Measurements from ENCODE around the gene CLDN24. TPM values are rescaled to one million over a fixed set of nuclear protein-coding genes. Genes with fewer than 3 reads are reported as not detected.

CLDN24 gene
- total and polyA plus RNA-seq, 3 donors from 2014 or later: not detected

DNA sequence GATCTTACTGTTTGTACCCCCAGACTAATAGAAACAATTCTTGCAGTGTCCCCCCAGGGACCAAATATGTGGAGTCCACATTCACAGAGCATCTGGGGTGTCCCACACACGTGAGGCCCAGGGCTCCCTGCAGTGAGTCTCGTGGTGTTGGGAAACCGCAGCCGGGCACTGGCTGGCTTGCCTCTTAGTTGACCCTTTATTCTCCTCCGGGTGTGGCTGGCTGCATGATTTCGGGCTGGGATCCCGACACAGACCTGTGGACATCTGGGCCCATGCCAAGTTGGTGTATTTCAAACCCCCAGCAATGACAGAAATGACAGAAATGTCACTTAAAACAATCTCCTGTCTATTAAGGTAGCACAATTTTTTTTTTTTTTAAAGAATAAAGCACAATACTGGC, 15.6 kb upstream of the CLDN24 start:
- intact Hi-C loops (cut with DNase I; ENCODE audit: low total_unique reads): no loop called here
- no peaks in the 10 kb centered on the region for H3K36me3 ChIP-seq (ENCODE audit: low read depth, missing control alignments)
- no peak overlapping the region for H3K27ac ChIP-seq
- DNase-seq: no peak
- WGBS, 2 donors: 85 to 89% methylated on average over 6 to 7 of the region's 7 CpGs
- no peaks in the 10 kb centered on the region for H3K4me1 ChIP-seq
- no peak for TF ChIP-seq POLR2A (IDR thresholded peaks at IDR 0.05)
- TF ChIP-seq, protein P1, sequence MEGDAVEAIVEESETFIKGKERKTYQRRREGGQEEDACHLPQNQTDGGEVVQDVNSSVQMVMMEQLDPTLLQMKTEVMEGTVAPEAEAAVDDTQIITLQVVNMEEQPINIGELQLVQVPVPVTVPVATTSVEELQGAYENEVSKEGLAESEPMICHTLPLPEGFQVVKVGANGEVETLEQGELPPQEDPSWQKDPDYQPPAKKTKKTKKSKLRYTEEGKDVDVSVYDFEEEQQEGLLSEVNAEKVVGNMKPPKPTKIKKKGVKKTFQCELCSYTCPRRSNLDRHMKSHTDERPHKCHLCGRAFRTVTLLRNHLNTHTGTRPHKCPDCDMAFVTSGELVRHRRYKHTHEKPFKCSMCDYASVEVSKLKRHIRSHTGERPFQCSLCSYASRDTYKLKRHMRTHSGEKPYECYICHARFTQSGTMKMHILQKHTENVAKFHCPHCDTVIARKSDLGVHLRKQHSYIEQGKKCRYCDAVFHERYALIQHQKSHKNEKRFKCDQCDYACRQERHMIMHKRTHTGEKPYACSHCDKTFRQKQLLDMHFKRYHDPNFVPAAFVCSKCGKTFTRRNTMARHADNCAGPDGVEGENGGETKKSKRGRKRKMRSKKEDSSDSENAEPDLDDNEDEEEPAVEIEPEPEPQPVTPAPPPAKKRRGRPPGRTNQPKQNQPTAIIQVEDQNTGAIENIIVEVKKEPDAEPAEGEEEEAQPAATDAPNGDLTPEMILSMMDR (IDR thresholded peaks at IDR 0.05): no peak
- H3K27me3 ChIP-seq: no peaks in the 10 kb centered on the region
- H3K9me3 ChIP-seq: no peaks in the 10 kb centered on the region
- no peak overlapping the region for H3K4me3 ChIP-seq

DNA sequence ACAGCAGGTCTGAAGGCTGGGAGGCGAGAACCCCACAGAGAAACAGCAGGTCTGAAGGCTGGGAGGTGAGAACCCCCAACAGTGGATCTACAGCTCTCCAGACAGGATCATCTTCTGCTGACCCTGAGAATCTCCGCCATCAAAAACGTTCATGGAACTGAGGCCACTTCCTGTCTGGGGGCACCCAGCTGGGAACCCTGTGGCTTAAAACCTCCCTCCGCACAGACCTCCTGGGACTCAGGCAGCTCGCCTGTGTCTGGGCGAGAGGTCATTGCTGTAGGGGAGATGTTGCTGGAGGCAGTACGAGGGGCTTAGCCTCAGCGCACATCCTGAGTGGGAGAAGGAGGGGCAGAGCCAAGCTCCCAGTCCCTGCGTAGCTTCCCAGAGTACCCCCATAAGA, 15.1 kb upstream of the CLDN24 start:
- TF ChIP-seq, protein P1 (IDR thresholded peaks at IDR 0.05): no peak
- no peak for TF ChIP-seq POLR2A (IDR thresholded peaks at IDR 0.05)
- no peak overlapping the region for H3K27ac ChIP-seq
- H3K4me3 ChIP-seq: no peak overlapping the region
- no peaks in the 10 kb centered on the region for H3K4me1 ChIP-seq
- 83 to 87% methylated on average over 6 to 9 of the region's 9 CpGs for WGBS, 2 donors
- no peaks in the 10 kb centered on the region for H3K9me3 ChIP-seq
- H3K36me3 ChIP-seq (ENCODE audit: low read depth, missing control alignments): no peaks in the 10 kb centered on the region
- intact Hi-C loops (cut with DNase I; ENCODE audit: low total_unique reads): no loop called here
- no peak for DNase-seq
- H3K27me3 ChIP-seq: no peaks in the 10 kb centered on the region

DNA sequence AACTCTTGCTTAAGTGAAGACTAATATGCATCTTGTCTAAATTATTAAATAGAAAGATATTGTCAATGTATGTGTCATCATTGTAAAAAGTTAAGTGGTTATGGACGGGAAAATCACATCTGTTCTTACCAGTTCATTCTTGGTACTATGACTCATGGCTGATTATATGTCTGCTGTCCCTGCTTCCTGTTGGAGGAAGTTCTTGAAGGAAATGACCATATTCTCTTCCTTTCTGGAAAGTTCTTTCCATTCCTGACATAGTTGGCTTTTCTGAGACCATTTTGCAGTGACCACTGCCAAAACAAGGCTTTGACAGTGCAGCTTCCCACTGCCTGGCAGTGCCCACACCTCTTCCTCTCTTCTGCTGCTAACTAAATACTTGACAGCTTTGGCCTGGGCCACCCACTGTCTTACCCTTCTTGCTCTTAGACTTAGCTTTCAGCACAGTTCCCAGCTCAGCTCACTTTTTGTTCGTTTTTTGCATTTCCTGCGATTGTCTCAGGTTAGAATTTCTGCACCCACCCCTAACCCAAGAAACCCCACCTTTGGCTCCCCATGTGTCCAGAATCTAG, 13.2 kb upstream of the CLDN24 start:
- intact Hi-C loops (cut with DNase I; ENCODE audit: low total_unique reads): no loop called here

DNA sequence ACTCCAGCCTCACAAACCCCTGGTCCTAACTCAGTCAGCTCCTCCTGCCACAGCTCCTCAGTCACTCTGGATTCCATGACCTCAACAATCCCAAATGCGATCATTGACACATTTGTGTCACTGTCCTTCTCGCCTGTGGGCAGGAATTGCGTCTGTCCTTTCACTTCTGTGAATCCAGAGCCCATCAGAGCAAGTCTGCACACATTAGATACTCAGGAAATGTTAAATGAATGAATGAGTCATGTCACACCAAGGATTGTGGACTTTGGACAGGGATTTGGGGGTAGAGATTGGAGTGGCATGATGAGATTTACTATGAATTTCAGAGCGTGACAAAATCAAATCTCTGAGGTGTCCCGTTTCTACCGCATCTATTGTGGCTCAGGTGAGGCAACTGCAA, 11.8 kb upstream of the CLDN24 start:
- Histone ChIP-seq H3K4me1 (no peaks in the 10 kb centered on the region), H3K27ac (no peak overlapping the region), H3K9me3 (no peaks in the 10 kb centered on the region), H3K36me3 (ENCODE audit: low read depth, missing control alignments) (no peaks in the 10 kb centered on the region), H3K4me3 (no peak overlapping the region), H3K27me3 (no peaks in the 10 kb centered on the region)
- intact Hi-C loops (cut with DNase I; ENCODE audit: low total_unique reads): no loop called here
- no peak for DNase-seq
- 92 to 94% methylated on average over 6 of the region's 6 CpGs for WGBS, 2 donors
- no peak for TF ChIP-seq POLR2A (IDR thresholded peaks at IDR 0.05)
- TF ChIP-seq, protein P1 (IDR thresholded peaks at IDR 0.05): no peak

More for the DNA sequence above, 13.2 kb upstream of the CLDN24 start:
- no peak overlapping the region for H3K4me3 ChIP-seq
- no peak overlapping the region for H3K27ac ChIP-seq
- no peak for TF ChIP-seq POLR2A (IDR thresholded peaks at IDR 0.05)
- TF ChIP-seq, protein P1 (IDR thresholded peaks at IDR 0.05): no peak
- no peaks in the 10 kb centered on the region for H3K27me3 ChIP-seq
- H3K36me3 ChIP-seq (ENCODE audit: low read depth, missing control alignments): no peaks in the 10 kb centered on the region
- H3K4me1 ChIP-seq: no peaks in the 10 kb centered on the region
- no peak for DNase-seq
- no peaks in the 10 kb centered on the region for H3K9me3 ChIP-seq
- WGBS, 2 donors: 78 to 91% methylated on average over 3 of the region's 3 CpGs

DNA sequence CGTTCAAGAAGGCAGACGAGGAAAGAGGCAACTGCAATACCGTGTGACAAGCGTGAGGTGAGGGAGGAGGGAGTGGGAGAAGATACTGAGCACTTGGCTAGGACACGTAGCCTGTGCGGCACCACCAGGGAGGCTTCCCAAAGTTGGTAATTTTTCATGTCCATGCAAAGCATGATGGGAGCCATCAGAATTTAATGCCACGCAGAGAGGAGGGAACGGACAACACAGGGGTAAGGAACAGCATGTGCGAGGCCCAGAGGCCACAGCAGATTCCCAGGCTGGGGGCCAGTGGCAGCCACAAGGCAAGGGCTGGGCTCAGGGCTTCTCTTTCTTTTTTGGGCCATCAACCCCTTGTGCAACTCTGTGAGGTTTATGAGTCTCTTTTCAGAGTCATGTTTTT, 11.0 kb upstream of the CLDN24 start:
- TF ChIP-seq POLR2A (IDR thresholded peaks at IDR 0.05): no peak
- TF ChIP-seq, protein P1 (IDR thresholded peaks at IDR 0.05): no peak
- no peak for DNase-seq
- intact Hi-C loops (cut with DNase I; ENCODE audit: low total_unique reads): no loop called here
- Histone ChIP-seq H3K27me3 (no peaks in the 10 kb centered on the region), H3K4me1 (no peaks in the 10 kb centered on the region), H3K9me3 (no peaks in the 10 kb centered on the region), H3K36me3 (ENCODE audit: low read depth, missing control alignments) (no peaks in the 10 kb centered on the region), H3K27ac (no peak overlapping the region), H3K4me3 (no peak overlapping the region)
- WGBS, 2 donors: 89% methylated on average over 9 of the region's 9 CpGs

Data from testis (tissue), 3 donors.